SU-DHL-6 (cell line): ENCODE measurements around the gene APBA2.

ENCODE experiments used
- H2AFZ ChIP-seq: fragments of 200-600 bp; sonication (generic); 2 replicates; pipeline ENCODE4 v1.6.1; 2014; ENCODE audit warnings: low read depth, mild to moderate bottlenecking, moderate library complexity, mixed read lengths, antibody characterized with exemption, low read length; ENCODE audit not compliant: severe bottlenecking
- H3F3A ChIP-seq: fragments of 200-600 bp; shearing (Covaris generic); 2 replicates; pipeline ENCODE4 v1.6.0; 2016; ENCODE audit warnings: antibody characterized with exemption, mild to moderate bottlenecking; ENCODE audit not compliant: insufficient read depth
- H3K27ac ChIP-seq: fragments of 200-600 bp; sonication (generic); 2 replicates; pipeline ENCODE4 v1.5.1; 2016; ENCODE audit warnings: low read depth, mild to moderate bottlenecking, low read length, moderate library complexity, mixed read lengths
- H3K27me3 ChIP-seq: fragments of 200-600 bp; sonication (generic), shearing (Covaris generic); 2 replicates; pipeline ENCODE4 v1.6.0; 2014; ENCODE audit warnings: mild to moderate bottlenecking, low read length
- H3K36me3 ChIP-seq: fragments of 200-600 bp; sonication (generic); 2 replicates; pipeline ENCODE4 v1.6.1; 2014; ENCODE audit warnings: mild to moderate bottlenecking, low read length, mixed read lengths
- H3K4me2 ChIP-seq: fragments of 300-600, 200-600 bp; shearing (Covaris generic), sonication (generic); 2 replicates; pipeline ENCODE4 v1.6.0; 2014; ENCODE audit warnings: low read length, low read depth, mild to moderate bottlenecking; ENCODE audit not compliant: poor library complexity, severe bottlenecking
- H3K4me3 ChIP-seq: fragments of 200-600 bp; sonication (generic); 2 replicates; pipeline ENCODE4 v1.5.1; 2014; ENCODE audit warnings: antibody characterized with exemption, low read length, mild to moderate bottlenecking, mixed read lengths; ENCODE audit not compliant: insufficient read depth, poor library complexity, severe bottlenecking
- H3K79me2 ChIP-seq: fragments of 200-600 bp; sonication (generic); 2 replicates; pipeline ENCODE4 v1.6.1; 2014; ENCODE audit warnings: mild to moderate bottlenecking, low read length, moderate library complexity; ENCODE audit not compliant: insufficient read depth
- H3K9ac ChIP-seq: fragments of 200-600 bp; sonication (generic); 2 replicates; pipeline ENCODE4 v1.7.0; 2014; ENCODE audit warnings: mild to moderate bottlenecking, low read length
- H3K9me2 ChIP-seq: fragments of 200-600 bp; sonication (generic); replicated peaks from 2 replicates; pipeline ENCODE4 v1.6.1; 2014; ENCODE audit warnings: low read length; ENCODE audit not compliant: insufficient read depth
- H3K9me3 ChIP-seq: fragments of 200-600 bp; sonication (generic); 2 replicates; pipeline ENCODE4 v1.6.1; 2014; ENCODE audit warnings: low read length, mixed read lengths; ENCODE audit not compliant: insufficient read depth
- H4K20me1 ChIP-seq: fragments of 200-600 bp; sonication (generic); 2 replicates; pipeline ENCODE4 v1.6.1; 2014; ENCODE audit warnings: low read depth, mild to moderate bottlenecking, antibody characterized with exemption, low read length, moderate library complexity, mixed read lengths
- CTCF ChIP-seq: fragments of 200-600 bp; sonication (generic); IDR thresholded peaks from one replicate; pipeline ENCODE4 v1.5.1; 2017; ENCODE audit warnings: antibody characterized with exemption, mild to moderate bottlenecking, low read length, moderate library complexity; ENCODE audit not compliant: insufficient read depth, poor library complexity, severe bottlenecking
- EZH2phosphoT487 ChIP-seq: fragments of 200-600 bp; sonication (generic), shearing (Covaris generic); conservative IDR thresholded peaks from 2 replicates; pipeline ENCODE4 v1.6.1; 2018; ENCODE audit warnings: mild to moderate bottlenecking, antibody characterized with exemption, low read length, moderate library complexity, mixed read lengths

APBA2 gene

GRCh38 chr15:29138260-29138659 lies 252.5 kb downstream of the APBA2 start:
- Histone ChIP-seq H3F3A (no peaks in the 10 kb centered on the region), H3K9ac (no peak overlapping the region), H3K27ac (no peak overlapping the region), H2AFZ (no peak overlapping the region), H4K20me1 (no peaks in the 10 kb centered on the region), H3K36me3 (no peaks in the 10 kb centered on the region), H3K9me2 (no peaks in the 10 kb centered on the region), H3K4me3 (no peak overlapping the region), H3K4me2 (no peak overlapping the region), H3K27me3 (no peaks in the 10 kb centered on the region), H3K79me2 (no peaks in the 10 kb centered on the region), H3K9me3 (no peaks in the 10 kb centered on the region)
- no peak for TF ChIP-seq EZH2phosphoT487

DNA sequence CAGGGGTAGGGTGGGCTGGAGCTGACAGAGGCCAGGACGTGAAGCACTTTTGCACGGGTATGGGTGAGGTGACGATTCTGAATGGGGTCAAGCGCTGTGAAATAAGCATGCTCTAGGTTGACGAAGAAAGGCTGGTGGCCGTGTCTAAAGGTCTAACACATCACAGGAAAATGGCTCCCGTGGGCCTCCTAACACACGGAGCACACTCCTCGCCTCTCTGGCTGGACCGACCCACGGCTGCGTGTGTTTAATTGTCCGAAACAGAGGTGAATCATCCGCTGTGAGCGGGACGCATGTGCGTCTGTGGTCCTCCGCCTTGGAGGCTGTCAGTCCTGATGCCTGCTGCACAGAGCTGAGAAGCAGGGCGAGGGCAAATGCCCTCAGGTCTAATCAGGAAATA lies 253.3 kb downstream of the APBA2 start:
- H4K20me1 ChIP-seq = no peaks in the 10 kb centered on the region
- H2AFZ ChIP-seq = no peak overlapping the region
- H3K4me2 ChIP-seq = no peak overlapping the region
- H3K79me2 ChIP-seq = no peaks in the 10 kb centered on the region
- H3K9ac ChIP-seq = no peak overlapping the region
- no peaks in the 10 kb centered on the region for H3F3A ChIP-seq
- H3K4me3 ChIP-seq = no peak overlapping the region
- H3K36me3 ChIP-seq = no peaks in the 10 kb centered on the region
- no peak overlapping the region for H3K27ac ChIP-seq
- H3K9me2 ChIP-seq = no peaks in the 10 kb centered on the region
- H3K9me3 ChIP-seq = no peaks in the 10 kb centered on the region
- no peaks in the 10 kb centered on the region for H3K27me3 ChIP-seq
- TF ChIP-seq CTCF (no peak), EZH2phosphoT487 (no peak)

DNA sequence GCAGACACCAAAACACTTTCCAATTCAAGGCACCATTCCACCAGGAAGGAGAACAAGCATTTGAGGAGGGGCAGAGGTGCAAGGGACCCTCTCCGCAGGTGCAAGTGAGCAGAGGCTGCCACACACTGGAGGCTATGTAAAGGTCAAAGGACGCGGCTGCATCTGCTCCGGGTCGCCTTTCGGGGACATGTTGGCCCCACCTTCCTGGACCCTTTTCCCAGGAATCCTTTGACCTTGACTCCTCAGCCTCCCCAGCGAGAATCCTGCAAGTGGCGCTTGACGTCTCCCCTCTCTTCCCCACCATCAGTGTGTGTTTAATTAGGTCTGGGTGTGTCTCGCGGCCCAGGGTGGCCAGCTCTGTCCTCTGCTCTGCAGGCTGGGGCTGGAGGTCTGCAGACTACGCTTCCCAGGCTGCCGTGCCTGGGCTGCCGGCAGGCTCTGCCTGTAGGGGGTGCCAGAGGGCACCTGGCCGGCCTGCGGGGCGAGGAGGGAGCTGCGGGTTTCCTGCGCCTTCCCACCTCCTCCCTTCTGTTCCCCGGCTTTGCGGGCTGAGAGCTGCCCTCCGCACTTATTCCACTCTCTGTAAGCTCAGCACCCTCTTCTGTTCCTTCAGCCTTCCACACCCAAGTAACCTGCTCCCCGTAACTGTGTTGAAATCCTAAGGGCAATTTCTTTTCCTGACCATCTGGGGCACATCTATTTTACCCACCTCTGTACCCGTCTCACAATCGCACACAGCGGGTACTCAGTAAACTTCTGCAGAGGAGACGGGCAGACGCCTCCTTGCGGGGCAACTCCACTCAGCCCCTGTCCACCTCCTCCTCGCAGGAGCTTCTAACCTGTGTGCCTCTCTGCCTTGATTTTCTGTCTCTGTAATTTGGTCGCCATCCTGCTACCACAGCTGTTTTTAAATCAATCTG lies 254.0 kb downstream of the APBA2 start:
- Histone ChIP-seq H3K4me2 (no peak overlapping the region), H3K79me2 (no peaks in the 10 kb centered on the region), H3F3A (no peaks in the 10 kb centered on the region), H3K27me3 (no peaks in the 10 kb centered on the region), H2AFZ (no peak overlapping the region), H3K9ac (no peak overlapping the region), H3K27ac (no peak overlapping the region), H3K4me3 (no peak overlapping the region), H3K9me2 (no peaks in the 10 kb centered on the region), H4K20me1 (no peaks in the 10 kb centered on the region), H3K9me3 (no peaks in the 10 kb centered on the region), H3K36me3 (no peaks in the 10 kb centered on the region)
- TF ChIP-seq CTCF (peak; percentile 68), EZH2phosphoT487 (no peak)
